SH-SY5Y (cell line): ENCODE measurements around the gene DLG1.

ENCODE experiments used
- GATA2 ChIP-seq: IDR thresholded peaks from 2 replicates; pipeline ENCODE4 v1.6.1; 2011; ENCODE audit warnings: mild to moderate bottlenecking, low read depth, low read length
- GATA3 ChIP-seq: IDR thresholded peaks from 2 replicates; pipeline ENCODE4 v1.6.1; 2011; ENCODE audit warnings: low read depth, mild to moderate bottlenecking, low read length, moderate library complexity

- TF ChIP-seq GATA2 (no peak), GATA3 (no peak)
Measured at GRCh38 chr3:197239857-197240256, 58.6 kb downstream of the DLG1 start.
